ENCODE measurements around the gene RAB3C.

DNA sequence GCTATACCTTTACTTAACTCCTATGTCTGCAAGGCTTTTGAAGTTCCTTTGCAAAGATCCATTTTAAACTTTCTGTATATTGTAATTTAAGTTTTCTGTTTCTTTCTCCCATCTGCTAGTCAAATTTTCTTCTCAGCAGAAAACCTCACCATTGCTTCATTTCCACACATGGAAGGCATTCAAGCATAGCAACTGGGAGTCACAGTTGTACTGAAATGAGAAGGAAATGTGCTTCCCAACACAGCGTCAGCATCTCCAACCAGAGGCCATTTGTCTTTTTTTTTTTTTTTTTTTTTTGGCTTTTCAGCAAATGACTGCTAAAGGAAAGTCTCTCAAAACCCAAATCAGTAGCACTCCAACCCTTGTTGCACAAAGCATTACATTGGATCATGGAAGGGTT, 92.5 kb downstream of the RAB3C start:
- no peak for TF ChIP-seq BHLHE40 (IDR thresholded peaks at IDR 0.05; ENCODE audit: borderline replicate concordance)
- no peak for TF ChIP-seq ZNF384 (IDR thresholded peaks at IDR 0.05)
- TF ChIP-seq, protein P1, sequence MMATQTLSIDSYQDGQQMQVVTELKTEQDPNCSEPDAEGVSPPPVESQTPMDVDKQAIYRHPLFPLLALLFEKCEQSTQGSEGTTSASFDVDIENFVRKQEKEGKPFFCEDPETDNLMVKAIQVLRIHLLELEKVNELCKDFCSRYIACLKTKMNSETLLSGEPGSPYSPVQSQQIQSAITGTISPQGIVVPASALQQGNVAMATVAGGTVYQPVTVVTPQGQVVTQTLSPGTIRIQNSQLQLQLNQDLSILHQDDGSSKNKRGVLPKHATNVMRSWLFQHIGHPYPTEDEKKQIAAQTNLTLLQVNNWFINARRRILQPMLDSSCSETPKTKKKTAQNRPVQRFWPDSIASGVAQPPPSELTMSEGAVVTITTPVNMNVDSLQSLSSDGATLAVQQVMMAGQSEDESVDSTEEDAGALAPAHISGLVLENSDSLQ (IDR thresholded peaks at IDR 0.05), result no peak
- TF ChIP-seq LEF1 (IDR thresholded peaks at IDR 0.05; ENCODE audit: borderline replicate concordance), result no peak
- no peak for TF ChIP-seq ARNT (IDR thresholded peaks at IDR 0.05)
- no peak for TF ChIP-seq FOXA1 (IDR thresholded peaks at IDR 0.05)
- TF ChIP-seq SUZ12 (IDR thresholded peaks at IDR 0.05), result no peak
- no peak for TF ChIP-seq HDGF (IDR thresholded peaks at IDR 0.05; ENCODE audit: borderline replicate concordance)
- no peak for TF ChIP-seq SP1 (IDR thresholded peaks at IDR 0.05)
- TF ChIP-seq NFRKB (IDR thresholded peaks at IDR 0.05), result no peak

All from HEK293T (cell line).